Medulla oblongata (tissue), 1 donor: ENCODE data around the gene UCKL1.

Experiments
- DNase-seq: peaks from one replicate; pipeline ENCODE4 v3.0.0-alpha.2; 2015; ENCODE audit errors: extremely low spot score

Gene UCKL1

GRCh38 chr20:63959699-63960075 is 3.5 kb upstream of the UCKL1 start:
- no peak for DNase-seq

- no peak for DNase-seq
These were observed 2.9 kb upstream of the UCKL1 start for GRCh38 chr20:63958964-63959698.

- DNase-seq: no peak
These were observed 2.3 kb upstream of the UCKL1 start for GRCh38 chr20:63958471-63958870.

- DNase-seq: no peak
These were observed 1.6 kb upstream of the UCKL1 start for GRCh38 chr20:63957690-63958441.

GRCh38 chr20:63957004-63957689 is 931 bp upstream of the UCKL1 start:
- DNase-seq: peak; percentile 64

- no peak for DNase-seq
These were observed 418 bp upstream of the UCKL1 start for GRCh38 chr20:63956664-63957003.

- DNase-seq: peak; percentile 70
These were observed 862 bp downstream of the UCKL1 start for GRCh38 chr20:63955281-63955826.

GRCh38 chr20:63953764-63954429 is 2.3 kb downstream of the UCKL1 start:
- no peak for DNase-seq

GRCh38 chr20:63952769-63953168 is 3.4 kb downstream of the UCKL1 start:
- no peak for DNase-seq

- no peak for DNase-seq
These were observed 4.0 kb downstream of the UCKL1 start for GRCh38 chr20:63952210-63952535.

GRCh38 chr20:63951398-63952209 is 4.6 kb downstream of the UCKL1 start:
- DNase-seq: no peak

- no peak for DNase-seq
These were observed 5.4 kb downstream of the UCKL1 start for GRCh38 chr20:63950701-63951397.

GRCh38 chr20:63947638-63948456 is 8.4 kb downstream of the UCKL1 start:
- DNase-seq: peak; percentile 57

- peak; percentile 37 for DNase-seq
These were observed 9.1 kb downstream of the UCKL1 start for GRCh38 chr20:63946986-63947637.

GRCh38 chr20:63945921-63946920 is 10.0 kb downstream of the UCKL1 start:
- DNase-seq: no peak

- no peak for DNase-seq
These were observed 11.1 kb downstream of the UCKL1 start for GRCh38 chr20:63945031-63945658.
